ENCODE measurements around the gene PTPRM. TPM values are rescaled to one million over a fixed set of nuclear protein-coding genes. Genes with fewer than 3 reads are reported as not detected.

Gene PTPRM
- total RNA-seq, 1 donor from 2014 or later = 42.1 TPM

DNA sequence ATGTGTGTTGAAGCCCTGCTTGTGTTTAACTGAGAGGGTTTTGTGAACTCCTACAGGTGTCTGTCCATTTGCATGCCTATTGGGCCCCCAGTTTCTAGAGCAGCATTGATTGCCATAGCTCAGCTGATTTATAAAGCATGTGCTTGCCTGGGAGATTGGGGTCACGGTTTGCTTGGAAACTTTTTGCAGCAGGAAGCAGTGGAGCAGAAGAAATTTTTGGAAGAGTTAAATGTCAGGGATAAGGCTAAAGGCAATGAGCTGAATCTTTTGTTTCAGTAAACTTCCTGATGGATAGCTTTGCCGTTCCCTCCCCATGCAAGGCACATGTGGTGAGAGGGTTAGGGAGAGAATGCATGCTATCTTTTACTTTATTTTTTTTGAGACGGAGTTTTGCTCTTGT lies 102.2 kb downstream of the PTPRM start:
- FAIRE-seq = no peak
- no peak overlapping the region for H3K4me3 ChIP-seq (ENCODE audit: low read depth, low read length)
- no peaks in the 10 kb centered on the region for H3K27me3 ChIP-seq (ENCODE audit: control insufficient read depth, insufficient read depth, low read length)
- TF ChIP-seq, protein P1, sequence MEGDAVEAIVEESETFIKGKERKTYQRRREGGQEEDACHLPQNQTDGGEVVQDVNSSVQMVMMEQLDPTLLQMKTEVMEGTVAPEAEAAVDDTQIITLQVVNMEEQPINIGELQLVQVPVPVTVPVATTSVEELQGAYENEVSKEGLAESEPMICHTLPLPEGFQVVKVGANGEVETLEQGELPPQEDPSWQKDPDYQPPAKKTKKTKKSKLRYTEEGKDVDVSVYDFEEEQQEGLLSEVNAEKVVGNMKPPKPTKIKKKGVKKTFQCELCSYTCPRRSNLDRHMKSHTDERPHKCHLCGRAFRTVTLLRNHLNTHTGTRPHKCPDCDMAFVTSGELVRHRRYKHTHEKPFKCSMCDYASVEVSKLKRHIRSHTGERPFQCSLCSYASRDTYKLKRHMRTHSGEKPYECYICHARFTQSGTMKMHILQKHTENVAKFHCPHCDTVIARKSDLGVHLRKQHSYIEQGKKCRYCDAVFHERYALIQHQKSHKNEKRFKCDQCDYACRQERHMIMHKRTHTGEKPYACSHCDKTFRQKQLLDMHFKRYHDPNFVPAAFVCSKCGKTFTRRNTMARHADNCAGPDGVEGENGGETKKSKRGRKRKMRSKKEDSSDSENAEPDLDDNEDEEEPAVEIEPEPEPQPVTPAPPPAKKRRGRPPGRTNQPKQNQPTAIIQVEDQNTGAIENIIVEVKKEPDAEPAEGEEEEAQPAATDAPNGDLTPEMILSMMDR (IDR thresholded peaks at IDR 0.05; ENCODE audit: insufficient read depth, low read length, severe bottlenecking) = no peak
- no peak for DNase-seq (ENCODE audit: low read depth)
- no peaks in the 10 kb centered on the region for H3K36me3 ChIP-seq (ENCODE audit: control insufficient read depth, insufficient read depth, low read length)

DNA sequence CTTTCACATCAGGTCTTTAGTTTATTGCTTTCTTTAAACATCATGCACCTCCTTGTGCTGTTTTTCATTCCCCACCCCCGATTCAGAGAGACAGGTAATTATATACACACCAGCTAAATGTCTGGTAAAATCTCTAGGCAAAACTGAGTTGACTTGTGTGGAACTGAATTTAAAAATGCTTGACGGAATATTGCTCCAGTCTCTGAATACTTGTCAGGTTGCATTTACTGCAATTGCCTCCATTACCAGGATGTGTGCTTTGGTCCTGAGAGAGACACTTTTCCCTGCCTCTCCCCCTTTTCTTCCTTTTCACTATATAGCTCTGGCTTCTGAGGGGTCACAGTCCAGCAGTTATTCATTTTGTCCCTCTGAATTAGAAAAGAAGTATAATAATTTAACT lies 104.0 kb downstream of the PTPRM start:
- no peak for FAIRE-seq
- H3K36me3 ChIP-seq (ENCODE audit: control insufficient read depth, insufficient read depth, low read length) = no peaks in the 10 kb centered on the region
- TF ChIP-seq, protein P1 (IDR thresholded peaks at IDR 0.05; ENCODE audit: insufficient read depth, low read length, severe bottlenecking) = no peak
- no peak overlapping the region for H3K4me3 ChIP-seq (ENCODE audit: low read depth, low read length)
- H3K27me3 ChIP-seq (ENCODE audit: control insufficient read depth, insufficient read depth, low read length) = no peaks in the 10 kb centered on the region
- DNase-seq (ENCODE audit: low read depth) = no peak

DNA sequence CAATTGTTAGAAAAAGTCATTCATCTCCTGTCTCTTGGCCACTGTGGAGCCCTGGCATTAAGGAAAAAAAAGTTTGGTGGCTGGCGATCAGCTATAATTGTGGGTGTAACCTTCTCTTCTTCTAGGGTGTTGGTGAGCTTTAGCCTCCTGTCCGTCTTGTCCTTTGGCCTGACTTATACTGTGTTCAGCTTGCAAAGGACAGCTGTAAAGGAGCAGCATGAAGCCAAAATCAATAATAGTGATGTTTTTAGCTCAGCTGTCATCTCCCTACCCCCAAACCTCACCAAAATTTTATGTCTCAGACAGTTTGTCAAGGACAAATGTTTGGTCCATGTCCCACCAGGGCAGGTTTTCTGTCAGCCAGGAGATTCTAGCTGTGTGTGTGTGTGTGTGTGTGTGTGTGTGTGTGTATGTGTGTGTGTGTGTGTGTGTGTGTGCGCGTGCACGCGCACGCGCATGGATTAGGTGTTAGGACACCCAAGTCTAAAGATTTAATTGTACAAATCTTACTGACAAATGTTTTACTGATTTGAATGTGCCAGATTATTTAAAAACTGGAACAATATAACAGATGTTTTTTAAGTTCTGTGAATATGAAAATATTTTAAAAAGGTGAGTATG lies 109.2 kb downstream of the PTPRM start:
- FAIRE-seq = no peak
- Histone ChIP-seq H3K27me3 (ENCODE audit: control insufficient read depth, insufficient read depth, low read length) (no peaks in the 10 kb centered on the region), H3K36me3 (ENCODE audit: control insufficient read depth, insufficient read depth, low read length) (no peaks in the 10 kb centered on the region), H3K4me3 (ENCODE audit: low read depth, low read length) (no peak overlapping the region)
- TF ChIP-seq, protein P1 (IDR thresholded peaks at IDR 0.05; ENCODE audit: insufficient read depth, low read length, severe bottlenecking) = no peak
- DNase-seq (ENCODE audit: low read depth) = no peak

DNA sequence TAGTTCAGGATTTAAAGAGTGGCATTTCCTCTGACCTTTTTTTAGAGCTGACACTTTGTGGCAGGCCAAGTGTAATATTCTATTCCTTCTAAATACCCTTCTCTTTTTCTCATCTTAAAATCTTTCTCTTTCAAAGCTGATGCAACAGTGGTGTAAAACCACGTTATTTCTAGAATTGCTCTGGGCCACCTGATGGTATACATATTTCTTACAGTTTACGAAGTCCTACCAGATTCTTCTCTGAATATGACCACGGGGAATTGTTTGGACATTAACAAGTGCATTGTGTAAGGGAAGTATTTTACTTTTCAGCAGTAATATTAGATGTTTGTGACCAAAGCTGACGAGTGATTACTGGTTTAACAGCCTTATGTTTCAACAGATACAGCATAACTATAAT lies 109.9 kb downstream of the PTPRM start:
- no peak overlapping the region for H3K4me3 ChIP-seq (ENCODE audit: low read depth, low read length)
- H3K36me3 ChIP-seq (ENCODE audit: control insufficient read depth, insufficient read depth, low read length) = no peaks in the 10 kb centered on the region
- FAIRE-seq (no peak), DNase-seq (ENCODE audit: low read depth) (no peak)
- H3K27me3 ChIP-seq (ENCODE audit: control insufficient read depth, insufficient read depth, low read length) = no peaks in the 10 kb centered on the region
- TF ChIP-seq, protein P1 (IDR thresholded peaks at IDR 0.05; ENCODE audit: insufficient read depth, low read length, severe bottlenecking) = no peak

DNA sequence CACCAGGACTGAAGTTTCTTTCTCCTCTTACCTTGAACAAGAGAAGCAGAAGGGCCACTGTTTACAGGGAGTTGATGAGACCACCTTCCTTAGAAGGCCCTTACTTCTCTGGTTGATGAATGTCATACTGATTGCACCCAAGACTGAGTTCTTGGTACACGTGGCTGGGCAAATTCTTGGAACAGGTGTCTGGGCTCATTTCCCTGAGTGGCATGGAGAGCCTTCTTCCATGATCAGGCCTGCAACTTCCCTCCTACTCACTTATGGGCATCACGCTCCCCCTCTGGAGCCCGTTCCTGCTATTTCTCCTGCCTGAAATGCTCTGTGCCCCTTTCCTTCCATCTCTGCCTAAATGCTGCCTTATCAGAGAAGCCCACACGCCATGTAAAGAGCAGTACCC lies 110.3 kb downstream of the PTPRM start:
- Histone ChIP-seq H3K4me3 (ENCODE audit: low read depth, low read length) (no peak overlapping the region), H3K27me3 (ENCODE audit: control insufficient read depth, insufficient read depth, low read length) (no peaks in the 10 kb centered on the region), H3K36me3 (ENCODE audit: control insufficient read depth, insufficient read depth, low read length) (no peaks in the 10 kb centered on the region)
- FAIRE-seq = no peak
- no peak for DNase-seq (ENCODE audit: low read depth)
- TF ChIP-seq, protein P1 (IDR thresholded peaks at IDR 0.05; ENCODE audit: insufficient read depth, low read length, severe bottlenecking) = no peak

DNA sequence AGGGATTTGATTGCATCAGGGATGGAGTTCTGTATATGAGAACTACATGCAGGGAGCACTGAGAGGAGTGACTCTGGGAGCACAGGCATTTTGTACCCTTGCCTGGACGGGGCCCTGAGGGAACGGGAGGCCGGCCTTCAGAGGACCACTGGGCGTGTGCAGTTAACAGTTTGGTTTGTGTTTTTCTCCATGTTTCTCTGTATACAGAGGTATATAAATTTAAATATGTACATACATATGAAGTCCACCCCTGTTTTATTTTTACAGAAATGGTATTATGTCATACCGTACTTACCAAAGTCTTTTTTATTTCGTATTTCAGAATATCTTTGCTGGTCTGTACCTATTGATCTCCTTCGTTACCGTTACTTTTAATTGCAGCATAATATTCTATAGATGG lies 111.3 kb downstream of the PTPRM start:
- no peaks in the 10 kb centered on the region for H3K36me3 ChIP-seq (ENCODE audit: control insufficient read depth, insufficient read depth, low read length)
- FAIRE-seq (no peak), DNase-seq (ENCODE audit: low read depth) (no peak)
- H3K4me3 ChIP-seq (ENCODE audit: low read depth, low read length) = no peak overlapping the region
- TF ChIP-seq, protein P1 (IDR thresholded peaks at IDR 0.05; ENCODE audit: insufficient read depth, low read length, severe bottlenecking) = no peak
- no peaks in the 10 kb centered on the region for H3K27me3 ChIP-seq (ENCODE audit: control insufficient read depth, insufficient read depth, low read length)

Measured in bronchial epithelial cell (primary cell).